Measurements from ENCODE around the gene CNPY4.

- no peak for TF ChIP-seq POLR2A (IDR thresholded peaks at IDR 0.05; ENCODE audit: low read depth, low read length)
- TF ChIP-seq POLR2AphosphoS5 (IDR thresholded peaks at IDR 0.05; ENCODE audit: low read depth, low read length) = no peak
- TF ChIP-seq TAF1 (IDR thresholded peaks at IDR 0.05; ENCODE audit: borderline replicate concordance, low read depth, low read length) = no peak
Measured at GRCh38 chr7:100132126-100132525, 12.7 kb downstream of the CNPY4 start.
